Natural killer cell treated with Interleukin-12 subunit alpha and Interleukin-12 subunit beta and Interleukin-15 and Interleukin-18, amount 100 ng/mL, for 72 hours (primary cell): ENCODE results near the gene HCFC1R1. TPM values are rescaled to one million over a fixed set of nuclear protein-coding genes. Genes with fewer than 3 reads are reported as not detected.

Experiments
- ATAC-seq, 2 donors: fragments of 150-1000 bp; cut with Tn5 transposase in 1 of 2; sonication (Bioruptor Pico), chemical (Tn5 transposase) in 1 of 2; 2 replicates each; pipeline ENCODE4 v1.10.0; 2021
- DNase-seq: peaks from one replicate; pipeline ENCODE4 v3.0.0; 2022; ENCODE audit warnings: low spot score
- H3K27ac Mint-ChIP-seq, 2 donors: 1 replicate in 1 of 2; 2 replicates in 1 of 2; pipeline ENCODE4 v1.8.0; 2022; ENCODE audit warnings: mixed read lengths in 2 of 2, mild to moderate bottlenecking in 1 of 2, moderate library complexity in 1 of 2
- H3K27me3 Mint-ChIP-seq, 2 donors: 1 replicate in 1 of 2; 2 replicates in 1 of 2; pipeline ENCODE4 v1.8.0; 2022; ENCODE audit warnings: mixed read lengths in 2 of 2
- H3K36me3 Mint-ChIP-seq: one replicate; pipeline ENCODE4 v1.8.0; 2022; ENCODE audit warnings: mixed read lengths
- H3K4me1 Mint-ChIP-seq, 2 donors: 1 replicate in 1 of 2; 2 replicates in 1 of 2; pipeline ENCODE4 v1.8.0; 2022; ENCODE audit warnings: low read depth in 2 of 2, mixed read lengths in 2 of 2, mild to moderate bottlenecking in 1 of 2
- H3K4me3 Mint-ChIP-seq: one replicate; pipeline ENCODE4 v1.8.0; 2022; ENCODE audit warnings: mixed read lengths
- H3K9me3 Mint-ChIP-seq: 2 replicates; pipeline ENCODE4 v1.8.0; 2022; ENCODE audit warnings: mixed read lengths
- total RNA-seq, 2 donors: library from RNA; stranded (reverse); gene quantifications; one replicate each; pipeline ENCODE4 v1.2.3, GENCODE V29; 2022

Gene HCFC1R1
- total RNA-seq, 2 donors from 2014 or later, result 14.3 to 18.4 TPM

GRCh38 chr16:3013491-3013951 is 10.2 kb downstream of the HCFC1R1 start:
- Mint-ChIP-seq H3K27ac (no peak overlapping the region), H3K4me3 (no peak overlapping the region), H3K36me3 (no peaks in the 10 kb centered on the region), H3K9me3 (no peaks in the 10 kb centered on the region), H3K27me3 (peaks cover 0 to 4% of the 10 kb centered on the region in 2 donors), H3K4me1 (peaks cover 1 to 3% of the 10 kb centered on the region in 2 donors)
- no peak for ATAC-seq
- no peak for DNase-seq

DNA sequence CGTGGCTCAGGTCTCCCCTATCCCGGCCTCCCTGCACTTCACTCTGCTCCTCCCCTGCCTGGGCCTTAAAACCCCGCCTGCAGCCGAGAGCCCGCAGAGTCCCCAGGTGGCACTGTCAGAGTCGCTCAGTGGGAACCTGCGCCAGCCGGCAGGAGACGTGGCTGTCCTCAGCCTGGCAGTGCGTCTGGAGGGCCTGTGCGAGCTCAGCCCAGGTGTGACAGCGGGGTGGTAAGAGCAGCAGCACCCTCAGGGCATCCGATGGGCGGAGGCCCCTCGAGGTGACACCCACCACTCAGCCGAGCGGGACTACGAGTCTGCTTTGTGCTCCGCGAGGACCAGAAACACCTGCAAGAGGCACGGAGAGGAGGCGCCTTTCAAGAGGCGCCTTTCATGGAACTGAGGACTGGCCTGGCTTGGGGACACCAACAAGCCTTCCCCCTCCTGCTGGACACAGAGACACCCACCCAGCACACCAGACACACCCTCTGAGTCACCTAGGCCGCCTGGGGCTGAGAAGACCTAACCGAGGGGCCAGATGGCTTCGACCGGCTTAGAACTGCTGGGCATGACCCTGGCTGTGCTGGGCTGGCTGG is 10.8 kb downstream of the HCFC1R1 start, which contains the start of gene CLDN9:
CLDN9 (plus strand) TSS at position 96 of the 593 bp plus-strand sequence; CDS start at position 536, 440 bp downstream.
- no peak within 1 kb of the TSS for H3K27ac Mint-ChIP-seq
- no peak for DNase-seq
- H3K4me3 Mint-ChIP-seq, result no peak within 1 kb of the TSS
- H3K27me3 Mint-ChIP-seq, result peaks cover 0 to 4% of the 10 kb centered on the region in 2 donors
- H3K36me3 Mint-ChIP-seq, result no peaks in the 10 kb centered on the region
- no peaks in the 10 kb centered on the region for H3K9me3 Mint-ChIP-seq
- H3K4me1 Mint-ChIP-seq, result peaks cover 7% of the 10 kb centered on the region in 2 donors
- ATAC-seq, result no peak

DNA sequence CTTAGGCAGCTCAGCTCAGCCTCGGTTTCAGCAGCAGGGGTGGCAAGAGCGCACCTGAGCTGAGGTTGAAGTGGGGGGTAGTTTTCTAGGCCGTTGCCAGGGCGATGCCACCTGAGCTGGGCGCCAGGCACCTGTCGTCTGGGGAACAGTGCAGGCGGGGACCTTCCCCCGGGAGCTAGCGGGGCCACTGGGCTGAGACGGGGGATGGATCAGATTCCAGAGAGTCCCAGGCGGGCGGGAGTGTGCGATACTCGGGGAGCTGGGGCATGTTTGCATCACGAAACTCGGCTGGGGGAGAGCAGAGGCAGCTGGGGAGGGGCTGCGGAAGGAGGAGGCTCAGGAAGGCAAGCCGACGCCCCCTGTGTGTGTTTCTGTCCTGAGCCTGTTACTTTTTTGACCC is 11.5 kb downstream of the HCFC1R1 start:
- no peak overlapping the region for H3K27ac Mint-ChIP-seq
- no peaks in the 10 kb centered on the region for H3K9me3 Mint-ChIP-seq
- H3K27me3 Mint-ChIP-seq, result peaks cover 0 to 4% of the 10 kb centered on the region in 2 donors
- no peak overlapping the region for H3K4me3 Mint-ChIP-seq
- peaks cover 8 to 10% of the 10 kb centered on the region in 2 donors for H3K4me1 Mint-ChIP-seq
- ATAC-seq, result no peak
- H3K36me3 Mint-ChIP-seq, result no peaks in the 10 kb centered on the region
- DNase-seq, result no peak

DNA sequence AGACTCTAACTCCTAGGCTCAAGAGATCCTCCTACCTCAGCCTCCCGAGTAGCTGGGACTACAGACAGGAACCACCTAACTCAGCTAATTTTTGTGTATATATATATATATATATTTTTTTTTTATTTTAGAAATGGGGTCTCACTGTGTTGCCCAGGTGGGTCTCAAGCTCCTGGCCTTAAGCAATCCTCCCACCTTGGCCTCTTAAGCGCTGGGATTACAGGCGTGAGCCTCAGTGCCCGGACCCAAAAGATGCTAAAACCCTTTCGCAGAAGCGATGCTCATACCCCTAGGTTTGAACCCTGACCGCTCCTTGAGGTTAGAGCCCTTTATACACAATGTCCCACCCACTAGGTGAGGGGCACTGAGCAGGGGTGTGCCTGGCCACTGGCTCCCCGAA is 13.2 kb downstream of the HCFC1R1 start:
- H3K27ac Mint-ChIP-seq, result no peak overlapping the region
- ATAC-seq (no peak), DNase-seq (no peak)
- no peaks in the 10 kb centered on the region for H3K9me3 Mint-ChIP-seq
- H3K27me3 Mint-ChIP-seq, result peaks cover 0 to 4% of the 10 kb centered on the region in 2 donors
- no peak overlapping the region for H3K4me3 Mint-ChIP-seq
- H3K36me3 Mint-ChIP-seq, result no peaks in the 10 kb centered on the region
- H3K4me1 Mint-ChIP-seq, result peaks cover 8 to 16% of the 10 kb centered on the region in 2 donors

DNA sequence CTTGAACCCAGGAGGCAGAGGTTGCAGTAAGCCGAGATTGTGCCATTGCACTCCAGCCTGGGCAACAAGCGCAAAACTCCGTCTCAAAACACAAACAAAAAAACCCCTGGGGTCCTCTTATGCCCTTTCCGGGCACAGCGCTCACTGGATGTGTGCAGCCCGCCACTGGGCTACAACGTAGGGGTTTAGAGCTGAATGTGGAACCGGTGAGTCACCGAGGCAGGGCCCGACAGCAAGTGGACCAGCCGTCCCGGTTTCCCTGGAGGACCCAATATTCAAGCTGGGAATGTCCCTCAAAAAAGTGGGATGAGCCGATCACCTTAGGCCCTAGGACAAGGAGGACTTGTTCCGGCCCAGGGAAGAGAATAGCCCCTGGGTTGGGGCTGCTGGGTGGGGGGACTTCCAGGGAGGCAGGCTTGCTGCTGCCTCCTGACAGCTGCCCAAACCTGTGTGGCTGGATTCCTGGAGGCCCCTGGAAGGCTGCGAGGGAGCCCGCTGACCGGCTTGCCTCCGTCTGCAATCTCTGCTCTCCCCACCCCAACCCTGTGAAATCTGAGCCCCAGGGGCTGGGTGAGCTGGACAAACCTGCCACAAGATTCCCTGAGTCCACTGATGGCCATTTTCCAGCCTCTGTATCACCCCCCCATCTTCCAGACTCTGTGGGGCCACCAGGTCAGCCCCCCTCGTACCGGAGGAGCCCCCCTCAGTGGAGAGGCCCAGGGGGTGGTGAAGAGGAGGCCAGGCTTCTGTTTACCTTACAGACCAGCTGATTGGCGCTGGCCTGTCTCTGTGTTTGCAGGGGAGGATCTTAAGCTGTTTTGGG is 14.0 kb downstream of the HCFC1R1 start:
- H3K27ac Mint-ChIP-seq, result no peak overlapping the region
- H3K4me3 Mint-ChIP-seq, result no peak overlapping the region
- H3K4me1 Mint-ChIP-seq, result peaks cover 10 to 19% of the 10 kb centered on the region in 2 donors
- DNase-seq (no peak), ATAC-seq (no peak)
- no peaks in the 10 kb centered on the region for H3K36me3 Mint-ChIP-seq
- H3K9me3 Mint-ChIP-seq, result no peaks in the 10 kb centered on the region
- peaks cover 0 to 4% of the 10 kb centered on the region in 2 donors for H3K27me3 Mint-ChIP-seq

DNA sequence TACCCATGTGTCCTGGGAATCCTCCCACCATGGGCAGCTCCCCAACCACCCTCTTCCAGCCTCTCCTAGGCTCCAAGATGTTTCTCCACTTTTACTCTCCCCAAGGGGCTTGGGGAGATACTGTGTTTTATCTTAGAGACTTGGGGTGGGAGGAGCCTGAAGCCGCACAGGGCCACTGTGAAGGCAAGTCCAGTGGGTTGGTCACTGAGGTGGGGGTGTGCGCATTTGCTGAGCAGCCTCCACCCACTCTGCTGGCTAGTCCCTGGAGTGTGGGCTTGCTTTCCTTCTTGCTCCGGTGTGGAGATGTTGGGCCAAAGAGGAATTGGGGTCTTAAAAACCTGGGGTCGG is 15.1 kb downstream of the HCFC1R1 start:
- Mint-ChIP-seq H3K4me1 (peaks cover 12 to 20% of the 10 kb centered on the region in 2 donors), H3K9me3 (no peaks in the 10 kb centered on the region), H3K4me3 (no peak overlapping the region), H3K36me3 (no peaks in the 10 kb centered on the region), H3K27me3 (no peaks in the 10 kb centered on the region), H3K27ac (no peak overlapping the region)
- DNase-seq (no peak), ATAC-seq (no peak)

- no peak overlapping the region for H3K27ac Mint-ChIP-seq
- no peaks in the 10 kb centered on the region for H3K27me3 Mint-ChIP-seq
- DNase-seq (no peak), ATAC-seq (no peak)
- H3K9me3 Mint-ChIP-seq, result no peaks in the 10 kb centered on the region
- peaks cover 12 to 20% of the 10 kb centered on the region in 2 donors for H3K4me1 Mint-ChIP-seq
- H3K4me3 Mint-ChIP-seq, result peak overlapping the region; percentile 9
- no peaks in the 10 kb centered on the region for H3K36me3 Mint-ChIP-seq
Observed at GRCh38 chr16:3007957-3008689, 15.6 kb downstream of the HCFC1R1 start.

GRCh38 chr16:3007059-3007956 is 16.4 kb downstream of the HCFC1R1 start:
- Mint-ChIP-seq H3K9me3 (no peaks in the 10 kb centered on the region), H3K27me3 (no peaks in the 10 kb centered on the region), H3K27ac (no peak overlapping the region), H3K36me3 (no peaks in the 10 kb centered on the region), H3K4me3 (no peak overlapping the region), H3K4me1 (peaks cover 12 to 20% of the 10 kb centered on the region in 2 donors)
- DNase-seq (no peak), ATAC-seq (no peak)

- no peaks in the 10 kb centered on the region for H3K9me3 Mint-ChIP-seq
- no peaks in the 10 kb centered on the region for H3K27me3 Mint-ChIP-seq
- peaks cover 12 to 20% of the 10 kb centered on the region in 2 donors for H3K4me1 Mint-ChIP-seq
- peak overlapping the region; percentile 73 for H3K4me3 Mint-ChIP-seq
- H3K27ac Mint-ChIP-seq, result no peak overlapping the region
- H3K36me3 Mint-ChIP-seq, result no peaks in the 10 kb centered on the region
- DNase-seq, result no peak
- ATAC-seq, result no peak
Observed at GRCh38 chr16:3004781-3005284, 18.9 kb downstream of the HCFC1R1 start.

DNA sequence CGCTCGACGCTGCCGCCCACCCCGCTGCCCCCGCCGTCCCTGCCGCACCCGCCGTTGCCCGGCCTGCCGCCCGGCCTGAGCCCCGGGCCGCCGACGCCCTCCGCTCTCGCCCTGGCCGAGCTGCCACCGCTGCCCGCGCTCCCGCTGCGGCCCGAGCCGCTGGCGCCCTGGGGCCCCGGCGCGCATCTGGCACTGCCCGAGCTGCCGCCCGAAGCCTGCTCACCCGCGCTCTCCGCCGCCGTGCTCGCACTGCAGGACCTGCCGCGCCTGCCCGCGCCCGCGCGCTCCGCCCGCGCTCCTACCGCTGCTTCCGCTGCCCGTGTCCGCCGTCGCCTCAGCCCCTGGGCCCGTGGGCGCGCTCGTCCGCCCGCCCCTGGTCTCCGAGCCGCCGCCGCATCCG is 19.4 kb downstream of the HCFC1R1 start:
- Mint-ChIP-seq H3K4me3 (peak overlapping the region; percentile 73), H3K4me1 (peaks cover 12 to 20% of the 10 kb centered on the region in 2 donors), H3K27ac (no peak overlapping the region), H3K9me3 (no peaks in the 10 kb centered on the region), H3K36me3 (no peaks in the 10 kb centered on the region), H3K27me3 (no peaks in the 10 kb centered on the region)
- DNase-seq, result no peak
- ATAC-seq, result peak; percentile 1 to 14

GRCh38 chr16:3003582-3004270 is 20.0 kb downstream of the HCFC1R1 start:
- H3K27ac Mint-ChIP-seq, result peak overlapping the region in 1 of 2 donors; percentile 37
- H3K36me3 Mint-ChIP-seq, result no peaks in the 10 kb centered on the region
- H3K9me3 Mint-ChIP-seq, result no peaks in the 10 kb centered on the region
- peaks cover 11 to 20% of the 10 kb centered on the region in 2 donors for H3K4me1 Mint-ChIP-seq
- DNase-seq (peak; percentile 99), ATAC-seq (peak; percentile 99)
- peak overlapping the region; percentile 75 for H3K4me3 Mint-ChIP-seq
- no peaks in the 10 kb centered on the region for H3K27me3 Mint-ChIP-seq

DNA sequence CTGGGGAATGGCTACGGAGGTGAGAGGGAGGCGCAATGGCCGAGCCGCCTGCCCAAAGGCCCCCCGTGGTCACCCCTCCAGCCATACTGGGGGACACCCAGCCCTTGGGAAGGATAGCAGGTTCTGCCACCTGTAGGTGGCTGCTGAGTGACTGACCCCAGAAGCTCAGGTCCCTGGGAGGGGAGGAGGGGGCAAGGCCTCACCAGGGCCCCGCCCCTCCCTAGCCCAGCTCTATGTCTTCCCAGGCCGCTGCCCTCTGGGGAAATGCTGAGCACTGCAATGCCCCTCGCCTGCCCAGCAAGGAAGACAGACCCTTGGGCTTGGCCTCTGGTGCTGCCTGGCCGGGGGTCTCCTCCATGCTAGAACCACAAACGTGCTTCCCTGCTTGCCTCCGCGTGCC is 22.4 kb downstream of the HCFC1R1 start:
- ATAC-seq (no peak), DNase-seq (no peak)
- H3K36me3 Mint-ChIP-seq, result no peaks in the 10 kb centered on the region
- no peaks in the 10 kb centered on the region for H3K9me3 Mint-ChIP-seq
- H3K4me3 Mint-ChIP-seq, result no peak overlapping the region
- no peaks in the 10 kb centered on the region for H3K27me3 Mint-ChIP-seq
- no peak overlapping the region for H3K27ac Mint-ChIP-seq
- H3K4me1 Mint-ChIP-seq, result peaks cover 4 to 5% of the 10 kb centered on the region in 2 donors
